PC-3 (cell line): ENCODE results near the gene SYNGR4. TPM values are rescaled to one million over a fixed set of nuclear protein-coding genes. Genes with fewer than 3 reads are reported as not detected.

Experiments used
- ATAC-seq: fragments of 200-7000 bp; cut with Tn5 transposase; 2 replicates; pipeline ENCODE4 v1.9.1; 2020; ENCODE audit warnings: mild to moderate bottlenecking, moderate library complexity
- BruUV-seq: library from RNA; stranded (reverse); fragments of 400-500 nt; replicated peaks from 2 replicates; lab custom pipeline; 2021; lab: Mats Ljungman, UMichigan
- CTCF ChIA-PET: fragments of 300-600 bp; sonication (Branson Sonifier 250); formaldehyde crosslinking; loops from one replicate; lab custom pipeline; 2022; ENCODE audit warnings: antibody characterized with exemption; lab: Charles Lee
- POLR2A ChIA-PET: fragments of 300-600 bp; sonication (Branson Sonifier 250); formaldehyde crosslinking; loops from one replicate; lab custom pipeline; 2022; ENCODE audit warnings: antibody characterized with exemption; ENCODE audit not compliant: unreplicated experiment; lab: Charles Lee
- DNase-seq: peaks from one replicate; pipeline ENCODE4 v3.0.0-alpha.2; 2015
- H2AFZ ChIP-seq: fragments of 300-600 bp; sonication (generic); 2 replicates; pipeline ENCODE4 v1.6.0; 2016; ENCODE audit warnings: antibody characterized with exemption, low read length
- H3F3A ChIP-seq: fragments of 300-600 bp; sonication (generic); one replicate; pipeline ENCODE4 v1.6.0; 2017; ENCODE audit warnings: antibody characterized with exemption, low read length, control low read depth, mild to moderate bottlenecking; ENCODE audit not compliant: unreplicated experiment
- H3K27ac ChIP-seq: fragments of 300-600 bp; sonication (generic); 2 replicates; pipeline ENCODE4 v1.5.1; 2016; ENCODE audit warnings: mild to moderate bottlenecking, low read length
- H3K27me3 ChIP-seq: fragments of 300-600 bp; sonication (generic); 2 replicates; pipeline ENCODE4 v1.6.1; 2016; ENCODE audit warnings: low read length, mixed read lengths
- H3K36me3 ChIP-seq: fragments of 300-600 bp; sonication (generic); 2 replicates; pipeline ENCODE4 v1.6.1; 2016; ENCODE audit warnings: low read depth, mixed run types, low read length, mixed read lengths
- H3K4me1 ChIP-seq: fragments of 300-600 bp; sonication (generic); 2 replicates; pipeline ENCODE4 v1.5.1; 2016; ENCODE audit warnings: low read length; ENCODE audit not compliant: insufficient read depth
- H3K4me2 ChIP-seq: fragments of 300-600 bp; sonication (generic); 2 replicates; pipeline ENCODE4 v1.6.0; 2016; ENCODE audit warnings: low read length
- H3K4me3 ChIP-seq: fragments of 300-600 bp; sonication (generic); 2 replicates; pipeline ENCODE4 v1.5.1; 2016; ENCODE audit warnings: mild to moderate bottlenecking, low read length, mixed read lengths
- H3K79me2 ChIP-seq: fragments of 300-600 bp; sonication (generic); 2 replicates; pipeline ENCODE4 v1.6.1; 2017; ENCODE audit warnings: low read length, mixed read lengths
- H3K9ac ChIP-seq: fragments of 300-600 bp; sonication (generic); 2 replicates; pipeline ENCODE4 v1.6.0; 2016; ENCODE audit warnings: mild to moderate bottlenecking, low read length
- H3K9me2 ChIP-seq: fragments of 300-600 bp; sonication (generic); replicated peaks from 2 replicates; pipeline ENCODE4 v1.6.1; 2016; ENCODE audit warnings: mixed run types, low read length, mixed read lengths
- H3K9me3 ChIP-seq: fragments of 300-600 bp; sonication (generic); 2 replicates; pipeline ENCODE4 v1.6.1; 2016; ENCODE audit warnings: low read length, mixed read lengths
- H4K20me1 ChIP-seq: fragments of 300-600 bp; sonication (generic); 2 replicates; pipeline ENCODE4 v1.6.1; 2016; ENCODE audit warnings: low read length, mixed read lengths
- EZH2 ChIP-seq: fragments of 300-600 bp; sonication (generic); IDR thresholded peaks from one replicate; pipeline ENCODE4 v1.6.1; 2017; ENCODE audit warnings: antibody characterized with exemption, mild to moderate bottlenecking, low read length; ENCODE audit not compliant: unreplicated experiment
- EZH2phosphoT487 ChIP-seq: fragments of 300-600 bp; sonication (generic); IDR thresholded peaks from 2 replicates; pipeline ENCODE4 v1.6.1; 2018; ENCODE audit warnings: mild to moderate bottlenecking, antibody characterized with exemption, low read length, borderline replicate concordance
- intact Hi-C: fragments of 100-400 bp; cut with micrococcal nuclease; formaldehyde crosslinking; loops from 2 replicates; pipeline ENCODE4 v1.9.0; 2023
- total RNA-seq: library from RNA; depleted of rRNA; stranded (reverse); fragments of >200 nt; gene quantifications from 2 replicates; pipeline ENCODE4 v1.2.3, GENCODE V29; 2014
- TF ChIP-seq, protein P1 (sequence below): fragments of 300-600 bp; sonication (generic); conservative IDR thresholded peaks from 2 replicates; pipeline ENCODE4 v1.5.1; 2017; ENCODE audit warnings: antibody characterized with exemption, low read depth, mild to moderate bottlenecking, low read length

Gene SYNGR4
- total RNA-seq, 1 experiment from 2014 or later, result not detected

- Histone ChIP-seq H2AFZ (peak overlapping the region; percentile 29; the same call in 1 of the 2 replicates), H3K27me3 (no peaks in the 10 kb centered on the region), H3K9me3 (no peaks in the 10 kb centered on the region), H3K4me3 (no peak overlapping the region; the same call in 1 of the 2 replicates), H3F3A (no peaks in the 10 kb centered on the region), H3K27ac (peak overlapping the region; percentile 37; the same call in 1 of the 2 replicates), H3K4me1 (peaks cover 15% of the 10 kb centered on the region), H4K20me1 (no peaks in the 10 kb centered on the region), H3K9me2 (no peaks in the 10 kb centered on the region), H3K4me2 (peak overlapping the region; percentile 76), H3K9ac (no peak overlapping the region), H3K36me3 (no peaks in the 10 kb centered on the region), H3K79me2 (no peaks in the 10 kb centered on the region)
- TF ChIP-seq EZH2phosphoT487, result no peak
- no peak for TF ChIP-seq EZH2
- TF ChIP-seq, protein P1, sequence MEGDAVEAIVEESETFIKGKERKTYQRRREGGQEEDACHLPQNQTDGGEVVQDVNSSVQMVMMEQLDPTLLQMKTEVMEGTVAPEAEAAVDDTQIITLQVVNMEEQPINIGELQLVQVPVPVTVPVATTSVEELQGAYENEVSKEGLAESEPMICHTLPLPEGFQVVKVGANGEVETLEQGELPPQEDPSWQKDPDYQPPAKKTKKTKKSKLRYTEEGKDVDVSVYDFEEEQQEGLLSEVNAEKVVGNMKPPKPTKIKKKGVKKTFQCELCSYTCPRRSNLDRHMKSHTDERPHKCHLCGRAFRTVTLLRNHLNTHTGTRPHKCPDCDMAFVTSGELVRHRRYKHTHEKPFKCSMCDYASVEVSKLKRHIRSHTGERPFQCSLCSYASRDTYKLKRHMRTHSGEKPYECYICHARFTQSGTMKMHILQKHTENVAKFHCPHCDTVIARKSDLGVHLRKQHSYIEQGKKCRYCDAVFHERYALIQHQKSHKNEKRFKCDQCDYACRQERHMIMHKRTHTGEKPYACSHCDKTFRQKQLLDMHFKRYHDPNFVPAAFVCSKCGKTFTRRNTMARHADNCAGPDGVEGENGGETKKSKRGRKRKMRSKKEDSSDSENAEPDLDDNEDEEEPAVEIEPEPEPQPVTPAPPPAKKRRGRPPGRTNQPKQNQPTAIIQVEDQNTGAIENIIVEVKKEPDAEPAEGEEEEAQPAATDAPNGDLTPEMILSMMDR, result no peak
- CTCF ChIA-PET, result interaction anchor here (0.6 kb wide), 1 partner anchor 18 kb away, joined by 3 read pairs; the partner anchor contains the start of gene KDELR1
- intact Hi-C loops, result no loop called here
- no TSS peak for BruUV-seq
- POLR2A ChIA-PET, result no interaction called here
- ATAC-seq, result peak; percentile 88
- DNase-seq, result peak; percentile 88
These were observed 8.7 kb downstream of the SYNGR4 start for GRCh38 chr19:48372904-48373303.

GRCh38 chr19:48373567-48373966 lies 9.4 kb downstream of the SYNGR4 start:
- no TSS peak for BruUV-seq
- no peaks in the 10 kb centered on the region for H3K27me3 ChIP-seq
- H3K9me3 ChIP-seq, result no peaks in the 10 kb centered on the region
- H3K79me2 ChIP-seq, result no peaks in the 10 kb centered on the region
- no peaks in the 10 kb centered on the region for H4K20me1 ChIP-seq
- H3K9me2 ChIP-seq, result no peaks in the 10 kb centered on the region
- intact Hi-C loops, result no loop called here
- CTCF ChIA-PET, result no interaction called here
- ATAC-seq (no peak), DNase-seq (no peak)
- POLR2A ChIA-PET, result no interaction called here
- no peak for TF ChIP-seq EZH2phosphoT487
- TF ChIP-seq, protein P1, result no peak
- no peak overlapping the region for H3K4me2 ChIP-seq
- H3K4me1 ChIP-seq, result peaks cover 15% of the 10 kb centered on the region
- H3K4me3 ChIP-seq, result no peak overlapping the region
- no peaks in the 10 kb centered on the region for H3K36me3 ChIP-seq
- H3K9ac ChIP-seq, result no peak overlapping the region
- H3K27ac ChIP-seq, result no peak overlapping the region
- no peaks in the 10 kb centered on the region for H3F3A ChIP-seq
- no peak overlapping the region for H2AFZ ChIP-seq

DNA sequence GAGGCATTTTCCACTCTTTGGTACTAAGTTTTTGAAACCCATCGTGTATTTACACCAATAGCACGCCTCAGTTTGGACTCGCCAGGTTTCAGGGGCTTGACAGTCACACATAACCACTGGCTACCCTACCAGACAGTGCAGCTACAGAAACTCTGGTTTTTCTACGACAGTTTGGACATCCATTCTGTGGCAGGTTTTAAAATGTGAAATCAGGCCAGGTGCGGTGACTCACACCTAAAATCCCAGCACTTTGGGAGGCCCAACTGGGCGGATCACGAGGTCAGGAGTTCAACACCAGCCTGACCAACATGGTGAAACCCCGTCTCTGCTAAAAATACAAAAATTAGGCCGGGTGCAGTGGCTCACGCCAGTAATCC lies 14.0 kb downstream of the SYNGR4 start:
- Histone ChIP-seq H3K27ac (no peak overlapping the region), H4K20me1 (no peaks in the 10 kb centered on the region), H3K79me2 (no peaks in the 10 kb centered on the region), H3K4me1 (peaks cover 2% of the 10 kb centered on the region), H3K36me3 (no peaks in the 10 kb centered on the region), H2AFZ (no peak overlapping the region), H3K4me3 (no peak overlapping the region), H3K9me2 (no peaks in the 10 kb centered on the region), H3K4me2 (no peak overlapping the region), H3F3A (no peaks in the 10 kb centered on the region), H3K9me3 (no peaks in the 10 kb centered on the region), H3K9ac (no peak overlapping the region), H3K27me3 (no peaks in the 10 kb centered on the region)
- TF ChIP-seq EZH2phosphoT487, result no peak
- TF ChIP-seq EZH2, result no peak
- TF ChIP-seq, protein P1, result no peak
- CTCF ChIA-PET, result no interaction called here
- POLR2A ChIA-PET, result interaction anchor here (0.7 kb wide), 1 partner anchor 111 kb away, joined by 10 read pairs; no protein-coding TSS in a partner anchor
- intact Hi-C loops, result no loop called here
- DNase-seq (no peak), ATAC-seq (no peak)
- no TSS peak for BruUV-seq
